Measurements from ENCODE around the gene TRPM4.
A peak's percentile ranks its signal among the peaks of the same experiment; 100 is the strongest.
"Not testable (repeated sequence)": the region's sequence is repeated elsewhere in the genome, so short reads cannot be mapped to it uniquely, and the experiment has no call there.

TRPM4 gene

DNA sequence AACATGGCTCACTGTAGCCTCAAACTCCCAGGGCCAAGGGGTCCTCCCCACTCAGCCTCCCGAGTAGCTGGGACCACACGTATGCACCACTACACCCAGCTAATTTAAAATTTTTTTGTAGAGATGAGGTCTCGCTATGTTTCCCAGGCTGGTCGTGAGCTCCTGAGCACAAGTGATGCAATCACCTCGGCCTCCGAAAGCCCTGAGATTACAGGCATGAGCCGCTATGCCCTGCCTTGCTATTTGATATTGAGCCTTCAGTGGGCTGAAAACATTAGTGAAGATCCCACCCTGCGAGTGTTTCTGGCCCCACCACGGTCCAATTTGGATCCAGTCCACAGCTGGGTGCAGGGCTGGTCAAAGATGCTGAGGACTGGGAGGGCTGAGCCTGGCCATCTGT, 65.9 kb downstream of the TRPM4 start:
- peaks cover 13% of the 10 kb centered on the region for H3K27me3 Mint-ChIP-seq (ENCODE audit: low read depth)

DNA sequence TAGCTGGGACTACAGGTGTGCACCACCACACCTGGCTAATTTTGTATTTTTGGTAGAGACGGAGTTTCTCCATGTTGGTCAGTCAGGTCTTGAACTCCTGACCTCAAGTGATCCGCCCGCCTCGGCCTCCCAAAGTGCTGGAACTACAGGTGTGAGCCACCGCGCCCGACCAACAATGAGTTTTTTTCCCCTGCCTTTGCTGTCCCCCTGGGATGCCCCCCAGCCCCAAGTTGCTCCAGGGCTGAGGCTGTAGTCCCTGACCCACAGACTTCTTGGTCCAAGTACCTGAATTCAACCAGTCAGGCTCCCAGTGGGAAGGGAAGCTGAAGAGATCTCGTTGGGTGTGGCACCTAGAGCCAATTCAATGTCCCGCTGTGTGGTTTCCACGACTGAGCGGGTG, 66.8 kb downstream of the TRPM4 start:
- not testable (repeated sequence) for H3K4me3 Mint-ChIP-seq; H3K9me3 Mint-ChIP-seq; H3K36me3 Mint-ChIP-seq (ENCODE audit: low read depth); H3K27ac Mint-ChIP-seq; H3K4me1 Mint-ChIP-seq
- H3K27me3 Mint-ChIP-seq (ENCODE audit: low read depth) = peaks cover 13% of the 10 kb centered on the region

More for the DNA sequence above, 65.9 kb downstream of the TRPM4 start:
- Mint-ChIP-seq H3K4me3 (no peak overlapping the region), H3K27ac (no peak overlapping the region), H3K9me3 (no peaks in the 10 kb centered on the region), H3K4me1 (peaks cover 5% of the 10 kb centered on the region), H3K36me3 (ENCODE audit: low read depth) (no peaks in the 10 kb centered on the region)
- TF ChIP-seq, protein P1, sequence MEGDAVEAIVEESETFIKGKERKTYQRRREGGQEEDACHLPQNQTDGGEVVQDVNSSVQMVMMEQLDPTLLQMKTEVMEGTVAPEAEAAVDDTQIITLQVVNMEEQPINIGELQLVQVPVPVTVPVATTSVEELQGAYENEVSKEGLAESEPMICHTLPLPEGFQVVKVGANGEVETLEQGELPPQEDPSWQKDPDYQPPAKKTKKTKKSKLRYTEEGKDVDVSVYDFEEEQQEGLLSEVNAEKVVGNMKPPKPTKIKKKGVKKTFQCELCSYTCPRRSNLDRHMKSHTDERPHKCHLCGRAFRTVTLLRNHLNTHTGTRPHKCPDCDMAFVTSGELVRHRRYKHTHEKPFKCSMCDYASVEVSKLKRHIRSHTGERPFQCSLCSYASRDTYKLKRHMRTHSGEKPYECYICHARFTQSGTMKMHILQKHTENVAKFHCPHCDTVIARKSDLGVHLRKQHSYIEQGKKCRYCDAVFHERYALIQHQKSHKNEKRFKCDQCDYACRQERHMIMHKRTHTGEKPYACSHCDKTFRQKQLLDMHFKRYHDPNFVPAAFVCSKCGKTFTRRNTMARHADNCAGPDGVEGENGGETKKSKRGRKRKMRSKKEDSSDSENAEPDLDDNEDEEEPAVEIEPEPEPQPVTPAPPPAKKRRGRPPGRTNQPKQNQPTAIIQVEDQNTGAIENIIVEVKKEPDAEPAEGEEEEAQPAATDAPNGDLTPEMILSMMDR (IDR thresholded peaks at IDR 0.05; ENCODE audit: unreplicated experiment in 3 of 3) = no peak

DNA sequence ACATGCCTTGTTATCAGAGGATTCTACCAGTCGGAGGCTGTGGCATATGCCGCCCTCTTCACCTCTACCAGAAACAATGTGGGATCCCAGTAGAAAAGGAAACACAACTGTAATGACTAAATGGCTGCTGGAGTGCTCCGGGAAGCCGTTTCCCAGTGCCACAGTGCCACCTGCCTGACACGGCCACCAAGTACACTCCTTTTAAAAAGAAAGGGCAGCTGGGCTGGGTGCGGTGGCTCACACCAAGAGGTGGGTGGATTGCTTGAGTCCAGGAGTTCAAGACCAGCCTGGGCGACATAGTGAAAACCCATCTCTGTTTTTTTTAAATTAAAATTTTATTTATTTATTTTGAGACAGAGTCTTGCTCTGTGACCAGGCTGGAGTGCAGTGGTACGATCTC, 67.3 kb downstream of the TRPM4 start:
- Mint-ChIP-seq H3K27me3 (ENCODE audit: low read depth) (peaks cover 13% of the 10 kb centered on the region), H3K27ac (no peak overlapping the region), H3K36me3 (ENCODE audit: low read depth) (no peaks in the 10 kb centered on the region), H3K9me3 (peaks cover 4% of the 10 kb centered on the region), H3K4me3 (no peak overlapping the region), H3K4me1 (peaks cover 5% of the 10 kb centered on the region)
- TF ChIP-seq, protein P1 (IDR thresholded peaks at IDR 0.05; ENCODE audit: unreplicated experiment in 3 of 3) = peak; percentile 28 to 34 (median 34)

DNA sequence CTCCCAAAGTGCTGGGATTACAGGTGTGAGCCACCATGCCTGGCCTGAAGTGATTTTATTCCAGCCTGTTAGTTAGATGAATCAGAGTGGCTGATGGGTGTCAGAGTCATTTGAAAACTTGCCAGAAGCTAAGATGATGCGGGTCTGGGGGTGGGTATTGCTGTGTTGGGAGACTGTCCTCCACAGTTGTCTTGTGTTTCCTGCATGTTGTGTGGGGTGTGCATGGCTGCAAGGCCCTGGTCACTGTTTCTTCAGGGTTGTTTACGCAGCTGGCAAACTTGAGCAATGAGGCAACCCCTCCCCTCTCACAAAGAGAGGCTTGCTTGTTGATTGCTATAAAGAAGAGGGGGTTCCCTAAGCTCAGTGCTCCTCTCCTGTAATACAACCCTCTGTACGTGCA, 71.8 kb downstream of the TRPM4 start:
- H3K27me3 Mint-ChIP-seq (ENCODE audit: low read depth) = peaks cover 8% of the 10 kb centered on the region
- TF ChIP-seq, protein P1 (IDR thresholded peaks at IDR 0.05; ENCODE audit: unreplicated experiment in 3 of 3) = no peak

DNA sequence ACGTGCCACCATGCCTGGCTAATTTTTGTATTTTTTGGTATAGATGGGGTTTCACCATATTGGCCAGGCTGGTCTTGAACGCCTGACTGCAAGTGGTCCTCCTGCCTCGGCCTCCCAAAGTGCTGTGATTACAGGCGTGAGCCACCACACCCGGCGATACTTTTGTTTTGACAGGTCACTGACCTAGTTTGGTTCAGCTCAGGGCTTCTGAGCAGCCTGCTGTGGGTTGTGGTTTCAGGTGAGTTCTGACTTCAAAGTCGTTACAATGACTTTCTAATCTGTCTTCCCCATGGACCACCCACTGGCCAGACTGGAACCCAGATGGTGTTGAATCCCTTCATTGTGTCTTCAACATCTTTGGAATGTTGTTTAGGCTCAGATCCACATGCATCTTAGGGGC, 73.8 kb downstream of the TRPM4 start:
- Mint-ChIP-seq H3K4me1 (no peaks in the 10 kb centered on the region), H3K27ac (no peak overlapping the region), H3K9me3 (peaks cover 4% of the 10 kb centered on the region), H3K36me3 (ENCODE audit: low read depth) (no peaks in the 10 kb centered on the region), H3K27me3 (ENCODE audit: low read depth) (peaks cover 2% of the 10 kb centered on the region), H3K4me3 (no peak overlapping the region)
- TF ChIP-seq, protein P1 (IDR thresholded peaks at IDR 0.05; ENCODE audit: unreplicated experiment in 3 of 3) = no peak

More for the DNA sequence above, 71.8 kb downstream of the TRPM4 start:
- H3K4me1 Mint-ChIP-seq = peaks cover 5% of the 10 kb centered on the region
- H3K4me3 Mint-ChIP-seq = no peak overlapping the region
- no peak overlapping the region for H3K27ac Mint-ChIP-seq
- no peaks in the 10 kb centered on the region for H3K36me3 Mint-ChIP-seq (ENCODE audit: low read depth)
- H3K9me3 Mint-ChIP-seq = peaks cover 4% of the 10 kb centered on the region

DNA sequence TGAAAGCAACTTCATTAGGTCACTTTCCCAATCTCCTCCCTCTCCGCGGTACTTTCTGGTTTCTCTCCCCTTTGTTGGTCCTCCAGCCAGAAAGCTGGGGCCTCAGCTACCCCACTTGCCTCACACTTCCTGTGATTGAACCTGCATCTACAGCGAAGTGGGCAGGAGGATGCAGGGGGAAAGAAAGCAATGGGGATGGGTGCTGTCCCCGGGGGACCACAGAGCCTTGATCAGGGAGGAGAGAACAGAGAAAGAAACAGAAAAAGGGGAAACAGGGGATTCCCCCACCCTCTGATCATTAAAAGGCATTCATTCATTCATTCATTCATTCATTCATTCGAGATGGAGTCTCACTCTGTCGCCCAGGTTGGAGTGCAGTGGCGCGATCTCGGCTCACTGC, 74.2 kb downstream of the TRPM4 start:
- peaks cover 4% of the 10 kb centered on the region for H3K9me3 Mint-ChIP-seq
- H3K4me1 Mint-ChIP-seq = no peaks in the 10 kb centered on the region
- H3K36me3 Mint-ChIP-seq (ENCODE audit: low read depth) = no peaks in the 10 kb centered on the region
- TF ChIP-seq, protein P1 (IDR thresholded peaks at IDR 0.05; ENCODE audit: unreplicated experiment in 3 of 3) = no peak
- H3K4me3 Mint-ChIP-seq = no peak overlapping the region
- no peak overlapping the region for H3K27ac Mint-ChIP-seq
- H3K27me3 Mint-ChIP-seq (ENCODE audit: low read depth) = no peaks in the 10 kb centered on the region
